ENCODE data around the gene SURF2.

DNA sequence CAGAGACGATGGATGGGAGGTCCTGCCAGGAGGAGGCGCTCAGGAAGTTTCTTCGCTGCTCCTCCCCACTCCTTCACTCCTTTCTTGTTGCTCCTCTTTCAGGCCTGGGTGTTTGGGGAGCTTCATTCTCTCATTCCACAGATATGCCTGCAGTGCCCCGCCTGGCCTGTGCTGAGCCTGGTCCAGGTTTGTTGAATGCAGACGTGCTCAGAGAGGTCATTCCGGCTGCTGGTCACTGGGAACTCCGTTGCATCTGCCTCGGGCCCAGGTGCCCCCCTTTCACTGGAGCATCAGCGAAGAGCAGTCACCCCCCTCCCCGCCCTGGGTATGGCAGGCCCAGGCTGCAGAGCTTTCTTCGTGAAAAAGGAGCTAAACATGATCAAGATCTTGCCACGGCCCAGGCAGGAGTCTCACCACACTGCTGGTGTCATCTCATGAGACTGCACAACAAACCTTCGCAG lies 35.9 kb upstream of the SURF2 start:
- TF ChIP-seq, protein P1, sequence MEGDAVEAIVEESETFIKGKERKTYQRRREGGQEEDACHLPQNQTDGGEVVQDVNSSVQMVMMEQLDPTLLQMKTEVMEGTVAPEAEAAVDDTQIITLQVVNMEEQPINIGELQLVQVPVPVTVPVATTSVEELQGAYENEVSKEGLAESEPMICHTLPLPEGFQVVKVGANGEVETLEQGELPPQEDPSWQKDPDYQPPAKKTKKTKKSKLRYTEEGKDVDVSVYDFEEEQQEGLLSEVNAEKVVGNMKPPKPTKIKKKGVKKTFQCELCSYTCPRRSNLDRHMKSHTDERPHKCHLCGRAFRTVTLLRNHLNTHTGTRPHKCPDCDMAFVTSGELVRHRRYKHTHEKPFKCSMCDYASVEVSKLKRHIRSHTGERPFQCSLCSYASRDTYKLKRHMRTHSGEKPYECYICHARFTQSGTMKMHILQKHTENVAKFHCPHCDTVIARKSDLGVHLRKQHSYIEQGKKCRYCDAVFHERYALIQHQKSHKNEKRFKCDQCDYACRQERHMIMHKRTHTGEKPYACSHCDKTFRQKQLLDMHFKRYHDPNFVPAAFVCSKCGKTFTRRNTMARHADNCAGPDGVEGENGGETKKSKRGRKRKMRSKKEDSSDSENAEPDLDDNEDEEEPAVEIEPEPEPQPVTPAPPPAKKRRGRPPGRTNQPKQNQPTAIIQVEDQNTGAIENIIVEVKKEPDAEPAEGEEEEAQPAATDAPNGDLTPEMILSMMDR (IDR thresholded peaks at IDR 0.05) = no peak
- TF ChIP-seq POLR2AphosphoS5 (IDR thresholded peaks at IDR 0.05) (no peak), POLR2A (IDR thresholded peaks at IDR 0.05) (no peak), EP300 (IDR thresholded peaks at IDR 0.05) (no peak)

Measured in sigmoid colon (tissue), 4 donors.